HG03097 (cell line): ENCODE results near the gene EEF1A2.

ENCODE experiments used
- ATAC-seq: cut with Tn5 transposase; IDR thresholded peaks from one replicate; pipeline ENCODE4 v1.9.1; 2021; ENCODE audit not compliant: unreplicated experiment, low FRiP score

Gene EEF1A2

DNA sequence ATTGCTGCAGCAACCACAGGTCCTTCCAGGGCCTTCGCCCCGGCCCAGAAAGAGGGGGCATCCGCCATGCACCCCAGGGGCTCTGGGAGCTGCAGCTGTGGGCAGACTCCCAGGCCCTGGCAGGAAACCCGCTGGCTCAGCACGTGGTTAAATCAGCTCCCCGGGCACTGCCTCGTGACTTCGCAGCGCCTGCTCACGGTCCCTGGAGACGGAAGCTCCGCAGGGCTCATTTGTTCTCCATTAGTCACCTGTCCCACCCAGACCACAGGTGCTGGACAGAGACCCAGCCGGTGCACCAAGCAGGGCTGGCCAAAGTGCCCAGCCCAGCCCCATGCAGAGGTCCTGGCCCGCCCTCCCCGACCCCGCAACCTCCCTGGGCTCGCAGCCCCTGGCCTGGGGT is 41.1 kb downstream of the EEF1A2 start:
- no peak for ATAC-seq

DNA sequence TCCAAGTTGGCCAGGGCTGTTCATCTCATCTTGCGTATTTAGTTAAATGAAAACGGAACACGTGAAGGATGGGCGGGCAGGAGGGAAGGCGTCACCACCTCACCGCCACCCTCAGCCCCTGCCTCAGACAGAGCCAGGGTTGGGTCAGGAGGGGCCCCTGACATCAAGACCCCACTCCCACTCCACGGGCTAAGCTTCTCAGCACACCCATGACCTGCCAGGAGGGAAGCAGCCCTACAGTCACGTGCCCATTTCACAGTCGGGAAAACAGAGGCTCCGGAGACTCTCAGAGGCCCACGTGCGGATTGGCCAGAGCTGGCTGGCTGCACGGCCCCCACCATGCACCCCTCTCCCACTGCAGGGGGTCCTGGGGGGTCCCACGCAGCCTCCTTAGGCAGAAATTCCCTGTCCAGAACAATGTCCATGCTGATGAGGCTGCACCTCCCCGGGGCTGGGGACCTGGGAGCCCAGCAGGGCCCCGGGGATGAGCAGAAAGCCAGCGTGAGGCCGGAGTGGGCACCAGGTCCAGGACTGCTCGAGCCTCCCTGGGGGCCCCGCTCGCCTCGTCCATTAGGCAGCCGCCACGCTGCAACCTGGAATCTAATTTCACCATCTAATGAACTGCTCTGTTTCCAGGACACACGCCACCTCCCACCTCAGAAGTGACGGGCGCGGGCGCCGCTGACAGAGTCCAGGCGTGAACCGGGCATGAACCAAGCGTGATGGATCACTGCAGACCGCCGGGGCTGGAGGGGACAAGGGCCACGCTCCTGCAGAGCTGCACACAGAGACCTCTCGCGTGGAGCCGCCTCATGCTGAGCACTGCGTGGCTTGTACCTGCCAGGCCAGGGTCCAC is 42.2 kb downstream of the EEF1A2 start:
- no peak for ATAC-seq

DNA sequence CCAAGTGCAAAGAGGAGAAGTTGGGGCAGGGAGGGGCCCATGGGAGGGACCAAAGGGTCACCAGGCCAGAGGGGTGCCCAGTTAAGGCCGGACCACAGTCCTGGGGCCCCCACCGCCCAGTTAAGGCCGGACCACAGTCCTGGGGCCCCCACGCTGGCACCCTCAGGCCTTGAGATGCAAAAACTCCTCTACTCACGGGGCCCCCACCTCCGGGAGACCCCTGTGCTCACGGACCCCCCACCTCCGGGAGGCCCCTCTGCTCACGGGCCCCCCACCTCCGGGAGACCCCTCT is 43.4 kb downstream of the EEF1A2 start:
- ATAC-seq: no peak

DNA sequence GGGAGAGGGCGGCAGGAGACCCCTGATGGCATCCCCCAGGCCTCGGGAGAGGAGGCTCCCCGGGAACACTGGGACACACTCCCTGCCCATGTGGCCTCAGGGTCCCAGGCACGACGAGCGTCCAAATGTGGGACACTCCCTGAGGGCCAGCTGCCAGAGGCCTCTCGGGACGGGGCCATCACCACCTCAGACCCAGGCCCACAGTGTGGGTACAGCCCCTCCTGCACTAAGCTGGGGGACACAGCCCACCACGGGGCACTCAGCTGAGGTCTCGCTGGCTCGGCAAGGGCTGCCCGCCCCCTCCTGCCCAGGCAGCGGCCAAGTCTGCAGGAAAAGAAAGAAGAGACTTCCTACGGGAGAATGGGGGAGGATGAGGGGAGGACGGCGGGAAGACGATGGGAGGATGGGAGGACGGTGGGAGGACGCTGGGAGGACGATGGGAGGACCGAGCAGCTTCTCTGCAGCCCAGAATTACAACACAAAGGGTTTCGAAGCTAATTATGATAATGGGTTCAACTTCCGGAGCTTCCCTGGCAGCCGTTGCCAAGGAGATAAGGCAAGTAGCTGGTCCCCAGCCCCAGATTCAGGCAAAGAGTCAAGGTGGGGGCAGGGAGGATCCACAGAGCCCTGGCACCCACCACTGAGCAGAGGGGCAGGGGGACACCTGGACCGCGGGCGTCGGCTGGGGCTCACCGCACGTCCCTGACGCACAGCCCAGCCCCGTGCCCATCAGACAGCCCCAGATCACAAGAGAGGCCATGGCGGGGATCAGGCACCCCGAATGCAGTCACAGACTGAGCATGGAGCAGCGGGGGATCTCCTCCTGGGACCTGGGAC is 43.9 kb downstream of the EEF1A2 start:
- no peak for ATAC-seq

DNA sequence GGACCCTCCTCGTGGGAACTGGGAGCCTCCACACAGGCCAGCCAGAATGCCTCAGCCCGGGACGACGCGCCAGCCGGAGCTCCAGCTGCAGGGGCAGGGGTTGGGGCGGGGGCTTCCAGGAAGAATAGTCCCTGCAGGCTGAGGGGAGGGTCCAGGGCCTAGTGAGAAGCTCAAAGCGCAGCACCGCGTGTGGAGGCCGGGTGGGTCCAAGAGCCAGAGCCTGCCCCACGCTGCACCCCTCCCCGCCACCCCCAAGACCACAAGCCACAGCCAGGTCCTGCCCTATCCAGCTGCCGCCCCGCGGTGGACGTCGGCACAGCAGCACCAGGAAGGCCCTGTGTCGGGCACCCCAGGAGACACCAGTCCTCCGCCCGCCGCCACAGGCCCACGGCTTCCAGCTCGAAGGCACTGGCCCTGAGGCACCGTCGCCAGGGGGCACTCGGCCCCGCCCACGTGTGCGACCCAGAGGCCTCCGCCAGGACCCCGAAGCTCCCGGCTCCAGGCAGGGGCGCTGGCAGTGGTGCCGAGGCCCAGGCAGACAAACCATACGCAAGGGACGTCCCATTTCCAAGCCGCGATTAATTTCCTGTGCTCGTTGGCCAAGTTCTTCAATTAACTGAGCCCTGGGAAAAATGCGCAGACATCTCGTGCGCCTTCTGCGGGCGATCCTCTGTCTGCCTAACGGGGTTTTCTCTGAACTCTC is 45.9 kb downstream of the EEF1A2 start:
- ATAC-seq: no peak

DNA sequence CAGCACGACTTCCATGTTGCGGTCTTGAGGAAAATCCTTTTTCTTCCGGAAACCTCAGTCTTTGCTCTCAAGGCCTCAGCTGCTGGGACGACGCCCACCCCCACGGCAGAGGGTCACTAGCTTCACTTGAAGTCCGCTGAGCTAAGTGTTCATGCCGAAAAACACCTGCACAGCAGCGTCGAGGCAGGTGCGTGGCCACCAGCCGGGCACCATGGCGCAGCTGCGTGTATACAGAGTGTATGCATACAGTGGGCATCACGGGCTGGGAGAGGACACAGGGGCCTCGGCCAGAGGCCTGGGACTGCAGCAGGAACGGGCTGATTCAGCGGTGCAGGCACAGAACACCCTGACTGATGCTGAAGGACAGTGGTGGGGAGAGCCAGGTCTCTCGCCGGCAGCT is 46.5 kb downstream of the EEF1A2 start:
- no peak for ATAC-seq

DNA sequence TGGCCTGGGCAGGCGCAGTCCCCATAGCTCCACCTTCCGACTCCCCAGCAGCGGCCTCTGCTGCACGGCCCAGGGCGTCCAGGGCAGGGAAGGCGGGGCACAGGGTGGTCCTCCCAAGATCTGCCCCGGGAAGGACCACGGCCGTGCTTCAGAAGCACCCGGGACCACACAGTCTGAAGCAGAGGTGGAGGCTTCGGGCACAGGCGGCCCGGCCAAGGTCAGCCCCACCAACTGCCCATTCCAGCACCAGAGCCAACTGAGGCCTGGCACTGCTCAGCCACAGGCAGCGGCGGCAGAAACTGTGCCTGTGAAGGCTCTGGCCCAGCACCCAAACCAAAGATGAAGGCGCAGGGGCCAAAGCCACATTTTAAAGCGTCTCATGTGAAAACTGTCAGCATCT is 47.1 kb downstream of the EEF1A2 start:
- no peak for ATAC-seq

DNA sequence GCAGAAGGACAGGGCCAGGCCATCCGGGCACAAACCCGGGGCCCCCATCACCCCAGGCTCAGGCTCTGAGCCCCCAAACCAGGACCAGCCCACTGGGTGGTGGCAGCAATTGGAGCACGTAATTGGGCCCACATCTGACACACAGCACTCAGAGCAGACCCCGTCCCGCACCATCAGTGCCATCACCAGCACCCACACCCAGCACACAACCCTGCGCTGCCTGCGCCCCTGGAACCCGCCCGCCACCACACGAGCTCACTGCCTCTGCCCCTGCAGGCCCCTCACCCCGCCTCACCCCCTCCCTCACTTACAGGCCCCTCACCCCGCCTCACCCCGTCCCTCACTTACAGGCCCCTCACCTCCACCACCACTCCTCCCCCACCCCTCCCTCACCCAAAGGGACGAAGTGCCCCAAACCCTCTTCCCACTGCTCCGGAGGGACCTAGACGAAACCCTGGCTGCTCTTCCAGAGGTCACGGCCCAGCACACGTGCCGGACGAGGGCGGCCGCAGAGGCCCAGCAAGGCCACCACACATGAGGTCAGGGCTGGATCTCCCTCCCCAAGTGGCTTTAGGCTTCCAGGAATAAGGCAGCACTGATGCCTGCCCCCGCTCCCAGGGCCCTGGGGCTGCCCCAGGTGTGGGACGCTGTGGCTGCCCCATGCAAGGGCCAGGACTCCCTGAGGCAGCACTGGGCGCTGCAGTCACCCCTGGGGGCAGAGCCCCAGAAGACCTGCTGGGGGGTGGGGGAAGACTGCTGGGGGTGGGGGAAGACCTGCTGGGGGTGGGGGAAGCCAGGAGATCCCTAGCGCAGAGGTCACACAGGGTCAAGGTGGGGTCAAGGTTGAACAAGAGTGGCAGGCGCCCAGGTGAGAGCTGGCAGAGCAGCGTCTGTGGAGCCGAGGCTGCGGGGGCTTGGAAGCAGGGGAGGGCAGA is 48.8 kb downstream of the EEF1A2 start:
- ATAC-seq: no peak

DNA sequence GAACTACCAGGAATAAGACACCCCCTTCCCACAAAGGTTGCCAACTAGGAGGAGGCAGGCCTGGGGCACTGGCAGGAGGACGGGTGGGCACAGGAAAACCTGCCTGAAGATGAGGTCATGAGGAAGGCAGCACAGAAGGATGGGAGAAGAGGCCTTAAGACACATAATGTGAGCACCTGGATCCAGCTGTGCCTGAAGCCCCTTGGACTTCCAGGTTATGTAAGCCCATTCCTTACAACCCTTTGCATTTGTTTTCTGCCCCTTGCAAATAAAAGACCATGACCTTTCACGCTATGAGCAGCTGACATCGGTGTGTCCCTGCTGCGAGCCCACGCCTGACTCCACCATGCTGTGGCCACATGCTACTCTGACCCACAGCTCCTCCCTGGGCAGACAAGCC is 49.9 kb downstream of the EEF1A2 start:
- ATAC-seq: no peak

DNA sequence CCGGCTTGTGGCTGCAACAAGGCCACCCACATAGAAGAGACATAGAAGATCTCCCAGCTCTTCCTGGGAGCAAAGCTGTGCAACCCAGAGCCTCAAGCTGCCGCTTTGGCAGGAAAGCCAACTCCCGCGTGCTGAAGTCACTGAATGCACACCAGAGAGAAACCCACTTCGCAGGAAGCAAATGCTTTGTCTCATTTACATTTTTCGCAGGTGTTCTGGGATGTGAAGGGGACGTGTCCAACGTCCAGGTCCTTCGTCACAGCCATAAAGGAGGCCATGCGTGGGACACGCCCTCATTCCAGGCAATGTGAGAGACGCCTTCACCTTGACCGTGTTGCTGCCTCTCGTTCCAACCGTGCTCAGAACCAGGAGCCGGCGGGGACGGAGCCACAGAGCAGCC is 50.9 kb downstream of the EEF1A2 start:
- no peak for ATAC-seq

DNA sequence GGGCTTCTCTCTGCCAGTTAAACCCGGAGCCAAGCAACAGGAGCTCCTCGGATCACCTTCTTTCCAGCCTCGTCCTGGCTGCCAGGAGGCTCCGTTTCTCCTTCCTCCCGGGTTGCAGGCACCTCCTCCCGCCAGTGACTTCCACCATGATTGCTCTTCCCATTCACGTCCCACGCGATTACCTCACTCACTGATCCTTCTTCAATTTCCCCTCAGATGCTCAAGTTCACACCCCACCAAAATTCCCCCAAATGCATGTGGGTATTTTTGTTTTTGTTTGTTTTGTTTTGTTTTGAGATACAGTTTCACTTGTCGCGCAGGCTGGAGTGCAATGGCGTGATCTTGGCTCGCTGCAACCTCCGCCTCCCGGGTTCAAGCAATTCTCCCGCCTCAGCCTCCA is 51.6 kb downstream of the EEF1A2 start:
- ATAC-seq: no peak

DNA sequence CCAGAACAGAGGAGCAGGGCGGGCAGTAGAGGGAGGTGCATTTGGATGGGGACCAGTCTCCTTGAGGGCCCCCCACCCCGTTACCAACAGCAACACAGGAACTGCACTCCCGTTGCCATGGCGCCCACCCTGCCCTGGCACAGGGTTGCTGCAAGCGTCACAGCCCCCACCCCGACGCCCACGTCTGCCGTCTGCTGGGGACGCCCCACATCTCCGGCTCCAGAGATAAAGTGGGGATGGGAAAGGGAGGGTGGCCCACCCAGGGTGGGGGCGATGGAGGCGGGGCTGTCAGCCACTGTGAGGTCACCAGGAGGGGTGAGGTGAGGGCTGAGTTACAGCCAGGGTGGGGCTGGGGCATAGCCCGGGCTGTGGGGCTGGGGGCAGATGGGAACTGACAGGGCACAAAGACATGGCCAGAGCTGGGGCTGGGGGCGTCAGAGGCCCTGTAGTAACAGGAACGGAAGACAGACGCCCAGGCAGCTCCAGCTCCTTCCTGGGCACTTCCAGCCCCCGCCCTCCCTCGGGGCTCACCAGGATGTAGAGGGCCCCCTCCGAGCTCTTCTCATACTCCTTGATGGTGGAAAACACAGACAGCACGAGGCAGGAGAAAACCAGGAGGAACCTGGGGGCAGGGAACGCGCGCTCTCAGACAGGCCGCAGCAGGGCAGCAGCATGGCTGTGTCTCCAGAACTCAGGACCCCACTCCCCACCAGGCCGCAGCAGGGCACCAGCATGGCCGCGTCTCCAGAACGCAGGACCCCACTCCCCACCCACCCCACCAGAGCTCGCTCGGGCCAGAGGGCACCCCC is 52.5 kb downstream of the EEF1A2 start:
- ATAC-seq: no peak

DNA sequence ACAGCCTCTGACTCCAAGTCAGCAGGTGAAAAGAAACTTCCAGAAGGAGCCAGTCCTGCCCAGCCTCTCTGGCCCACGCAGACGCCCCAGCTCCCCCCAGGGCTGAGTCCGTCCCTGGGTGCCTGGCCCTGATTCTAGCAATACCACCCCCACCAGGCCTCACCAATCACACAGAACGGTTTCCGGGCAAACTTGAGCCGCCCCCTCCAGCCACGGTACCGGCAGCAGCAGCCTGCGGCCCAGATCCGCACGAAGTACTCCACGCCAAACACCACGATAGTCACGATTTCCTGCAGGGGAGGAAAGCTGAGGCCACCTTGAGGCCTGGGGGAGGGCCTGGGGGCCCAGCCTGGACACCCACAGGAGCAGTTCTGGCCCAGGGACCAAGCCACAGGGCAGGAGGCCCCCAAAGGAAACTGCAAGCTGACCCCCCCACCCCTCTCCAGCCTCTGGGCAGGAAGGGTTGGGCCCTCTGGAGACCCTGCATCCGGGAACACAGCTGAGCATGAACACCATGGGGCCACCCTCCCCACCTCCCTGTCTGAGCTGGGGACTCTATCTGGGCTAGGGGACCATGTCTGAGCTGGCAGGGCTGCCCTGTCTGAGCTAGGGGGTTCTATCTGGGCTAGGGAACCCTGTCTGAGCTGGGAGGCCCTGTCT is 53.7 kb downstream of the EEF1A2 start:
- no peak for ATAC-seq

DNA sequence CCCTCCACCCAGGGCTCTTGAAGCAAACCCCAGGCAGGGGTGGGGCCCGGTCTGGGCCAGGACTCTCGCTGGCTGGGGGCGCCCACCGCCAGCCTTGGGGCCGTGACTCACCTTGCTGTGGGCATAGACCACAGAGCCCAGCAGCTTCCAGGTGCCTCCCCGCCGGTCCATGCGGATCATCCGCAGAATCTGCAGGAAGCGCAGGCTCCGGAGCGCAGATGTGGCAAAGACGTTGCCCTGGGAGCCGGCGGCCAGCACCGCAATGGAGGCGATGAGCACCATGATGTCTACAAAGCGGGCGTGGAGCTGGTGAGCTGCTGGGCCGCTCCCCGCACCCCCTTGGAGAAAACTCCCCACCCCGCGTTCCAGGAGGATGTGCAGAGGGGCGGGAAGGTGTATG is 54.3 kb downstream of the EEF1A2 start:
- ATAC-seq: no peak

DNA sequence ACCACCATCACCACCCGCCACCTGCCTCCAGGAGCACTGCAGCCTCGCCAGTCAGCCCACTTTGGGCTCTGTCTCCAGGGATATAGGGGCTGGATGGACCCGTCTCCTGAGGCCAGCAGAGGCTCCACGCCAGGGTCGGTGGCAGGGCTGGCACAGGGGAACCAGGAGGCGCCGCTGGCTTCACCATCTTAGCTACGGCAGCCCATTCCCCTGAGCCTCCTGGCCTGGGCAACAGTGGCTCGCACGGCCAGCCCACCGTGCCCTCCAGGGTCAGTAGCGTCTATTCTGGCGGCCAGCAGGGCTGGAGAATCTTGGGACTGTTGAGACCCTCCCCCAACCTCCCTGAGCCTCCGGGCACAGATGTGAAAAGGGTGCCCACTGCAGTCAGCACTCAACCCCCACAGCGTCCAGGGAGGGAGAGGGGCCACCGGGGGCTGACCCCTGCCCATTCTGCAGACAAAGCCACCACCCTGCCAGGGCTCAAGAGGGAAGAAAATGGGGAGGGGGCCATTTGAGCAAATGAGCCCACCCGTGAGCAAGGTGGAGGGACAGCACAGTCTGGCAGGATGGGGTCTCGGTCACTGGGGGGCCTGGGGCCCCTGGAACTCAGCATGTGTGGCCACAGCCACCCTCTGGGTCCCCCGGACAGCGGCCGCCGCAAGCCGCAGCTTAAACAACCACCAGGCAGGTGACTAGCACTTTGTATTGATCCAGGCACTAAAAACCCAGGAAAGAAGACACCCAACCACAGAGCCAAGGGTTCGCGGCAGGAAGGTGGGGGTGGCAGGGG is 55.1 kb downstream of the EEF1A2 start:
- ATAC-seq: no peak

DNA sequence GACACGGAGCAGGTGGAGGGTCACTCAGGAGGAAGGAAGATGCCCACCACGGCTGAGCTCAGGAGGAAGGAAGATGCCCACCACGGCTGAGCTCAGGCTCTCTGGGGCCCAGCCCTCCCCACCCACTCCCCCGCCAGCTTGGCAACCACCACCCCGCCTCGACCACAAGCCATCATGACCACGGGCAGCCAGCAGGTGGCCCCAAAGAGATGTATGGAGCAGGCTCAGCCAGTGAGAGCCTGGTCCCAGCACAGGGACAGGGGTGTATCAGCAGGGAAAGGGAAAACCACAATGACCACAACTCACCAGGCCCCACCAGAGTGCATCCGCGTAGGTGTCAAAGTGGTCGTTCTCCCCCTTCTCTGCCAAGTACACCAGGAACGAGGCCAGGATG is 56.8 kb downstream of the EEF1A2 start:
- ATAC-seq: no peak

DNA sequence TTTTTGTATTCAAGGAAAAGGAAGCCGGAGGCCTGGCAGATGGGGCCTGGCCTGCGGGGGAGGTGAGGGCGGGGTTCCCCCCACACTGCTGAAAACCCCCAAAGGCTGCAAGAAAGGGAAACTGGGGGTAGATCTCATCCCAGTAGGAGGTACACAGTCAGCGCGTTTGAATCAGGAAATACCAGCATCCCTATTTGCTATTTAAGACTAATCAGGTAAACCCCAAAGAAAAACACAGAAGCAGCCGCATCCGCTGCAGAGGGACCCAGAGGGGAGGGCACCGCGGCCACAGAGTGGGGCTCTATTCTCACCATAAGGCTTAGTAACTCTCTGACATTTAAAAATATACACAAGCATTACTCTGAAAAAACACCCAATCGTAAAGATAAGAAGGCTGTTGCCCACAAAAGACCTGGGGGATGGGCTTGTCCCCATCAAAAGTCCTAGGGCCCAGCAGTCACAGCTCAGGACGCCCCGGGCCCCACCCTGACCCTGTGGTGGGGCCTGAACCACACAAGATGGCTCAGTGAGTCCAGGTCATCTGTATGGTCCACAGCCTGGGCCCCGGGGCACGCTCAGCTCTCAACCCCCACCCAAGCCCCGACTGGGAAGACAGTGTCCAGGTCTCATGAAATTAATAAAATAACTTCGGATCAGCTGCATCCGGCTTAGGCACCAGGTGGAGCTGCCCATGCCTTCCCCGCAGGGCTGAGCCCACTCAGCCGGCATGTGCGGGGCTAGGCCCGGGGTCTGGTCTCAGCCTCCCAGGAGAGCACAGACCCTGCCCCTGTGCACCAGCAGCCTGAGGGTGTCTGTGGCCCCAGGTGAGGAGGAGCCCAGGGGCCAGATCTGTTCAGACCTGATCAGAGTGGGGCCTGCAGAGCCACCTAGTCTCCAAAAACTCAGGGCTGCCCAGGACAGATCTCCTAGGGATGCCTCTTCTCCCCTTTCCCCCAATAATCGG is 57.5 kb downstream of the EEF1A2 start:
- no peak for ATAC-seq
